ENCODE data around the gene CPM. TPM values are rescaled to one million over a fixed set of nuclear protein-coding genes. Genes with fewer than 3 reads are reported as not detected.

Gene CPM
- total RNA-seq, 1 donor from 2014 or later = 224 TPM

DNA sequence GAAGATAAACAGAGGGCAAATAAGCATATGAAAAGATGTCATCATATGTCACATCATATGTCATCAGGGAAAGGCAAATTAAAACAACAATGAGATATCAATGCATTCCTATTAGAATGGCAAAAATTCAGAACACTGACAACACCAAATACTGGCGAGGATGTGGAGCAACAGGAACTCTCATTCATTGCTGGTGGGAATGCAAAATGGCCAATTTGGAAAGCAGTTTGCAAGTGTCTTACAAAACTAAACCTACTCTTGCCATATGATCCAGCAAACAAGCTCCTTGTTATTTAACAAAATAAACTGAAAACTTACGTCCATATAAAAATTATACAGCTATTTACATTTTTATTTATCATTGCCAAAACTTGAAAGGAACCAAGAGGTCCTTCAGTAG lies 32.7 kb downstream of the CPM start:
- DNase-seq (no peak), ATAC-seq (no peak)
- Histone ChIP-seq H3K9me3 (no peaks in the 10 kb centered on the region), H3K4me3 (no peak overlapping the region), H3K36me3 (peaks cover 10% of the 10 kb centered on the region), H3K27me3 (ENCODE audit: low read depth) (no peaks in the 10 kb centered on the region), H3K27ac (no peak overlapping the region), H3K4me1 (peaks cover 41% of the 10 kb centered on the region)
- TF ChIP-seq, protein P1, sequence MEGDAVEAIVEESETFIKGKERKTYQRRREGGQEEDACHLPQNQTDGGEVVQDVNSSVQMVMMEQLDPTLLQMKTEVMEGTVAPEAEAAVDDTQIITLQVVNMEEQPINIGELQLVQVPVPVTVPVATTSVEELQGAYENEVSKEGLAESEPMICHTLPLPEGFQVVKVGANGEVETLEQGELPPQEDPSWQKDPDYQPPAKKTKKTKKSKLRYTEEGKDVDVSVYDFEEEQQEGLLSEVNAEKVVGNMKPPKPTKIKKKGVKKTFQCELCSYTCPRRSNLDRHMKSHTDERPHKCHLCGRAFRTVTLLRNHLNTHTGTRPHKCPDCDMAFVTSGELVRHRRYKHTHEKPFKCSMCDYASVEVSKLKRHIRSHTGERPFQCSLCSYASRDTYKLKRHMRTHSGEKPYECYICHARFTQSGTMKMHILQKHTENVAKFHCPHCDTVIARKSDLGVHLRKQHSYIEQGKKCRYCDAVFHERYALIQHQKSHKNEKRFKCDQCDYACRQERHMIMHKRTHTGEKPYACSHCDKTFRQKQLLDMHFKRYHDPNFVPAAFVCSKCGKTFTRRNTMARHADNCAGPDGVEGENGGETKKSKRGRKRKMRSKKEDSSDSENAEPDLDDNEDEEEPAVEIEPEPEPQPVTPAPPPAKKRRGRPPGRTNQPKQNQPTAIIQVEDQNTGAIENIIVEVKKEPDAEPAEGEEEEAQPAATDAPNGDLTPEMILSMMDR (IDR thresholded peaks at IDR 0.05) = no peak
- intact Hi-C loops (cut with DNase I) = no loop called here

DNA sequence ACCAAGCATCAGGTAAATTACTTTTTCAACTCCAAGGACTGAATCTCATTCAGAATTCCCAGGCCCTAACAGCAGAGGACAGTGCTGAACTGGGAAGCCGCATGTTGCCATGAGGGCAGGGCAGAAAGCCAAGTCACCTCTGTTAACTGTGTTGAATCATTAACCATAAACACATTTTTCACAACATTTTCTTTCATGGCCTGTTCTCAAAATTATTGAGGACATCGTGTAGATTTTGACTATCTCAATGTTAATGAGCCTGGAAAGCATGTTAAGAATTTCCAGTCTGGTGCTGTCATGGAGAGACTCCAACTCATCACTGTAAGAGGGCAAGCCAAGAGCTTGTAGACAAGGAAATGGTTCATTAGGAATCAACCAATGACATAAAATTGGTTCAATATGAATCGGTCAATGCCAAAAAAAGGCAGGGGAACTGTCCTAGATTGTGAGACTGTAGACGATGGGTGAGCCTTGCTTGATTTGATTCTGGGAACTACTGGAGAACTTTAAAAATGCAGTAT lies 33.7 kb downstream of the CPM start:
- Histone ChIP-seq H3K36me3 (peaks cover 14% of the 10 kb centered on the region), H3K27ac (no peak overlapping the region), H3K9me3 (no peaks in the 10 kb centered on the region), H3K4me3 (no peak overlapping the region), H3K4me1 (peaks cover 31% of the 10 kb centered on the region), H3K27me3 (ENCODE audit: low read depth) (no peaks in the 10 kb centered on the region)
- intact Hi-C loops (cut with DNase I) = no loop called here
- TF ChIP-seq, protein P1 (IDR thresholded peaks at IDR 0.05) = peak; percentile 34
- DNase-seq (peak; percentile 49), ATAC-seq (peak; percentile 63 to 75)

DNA sequence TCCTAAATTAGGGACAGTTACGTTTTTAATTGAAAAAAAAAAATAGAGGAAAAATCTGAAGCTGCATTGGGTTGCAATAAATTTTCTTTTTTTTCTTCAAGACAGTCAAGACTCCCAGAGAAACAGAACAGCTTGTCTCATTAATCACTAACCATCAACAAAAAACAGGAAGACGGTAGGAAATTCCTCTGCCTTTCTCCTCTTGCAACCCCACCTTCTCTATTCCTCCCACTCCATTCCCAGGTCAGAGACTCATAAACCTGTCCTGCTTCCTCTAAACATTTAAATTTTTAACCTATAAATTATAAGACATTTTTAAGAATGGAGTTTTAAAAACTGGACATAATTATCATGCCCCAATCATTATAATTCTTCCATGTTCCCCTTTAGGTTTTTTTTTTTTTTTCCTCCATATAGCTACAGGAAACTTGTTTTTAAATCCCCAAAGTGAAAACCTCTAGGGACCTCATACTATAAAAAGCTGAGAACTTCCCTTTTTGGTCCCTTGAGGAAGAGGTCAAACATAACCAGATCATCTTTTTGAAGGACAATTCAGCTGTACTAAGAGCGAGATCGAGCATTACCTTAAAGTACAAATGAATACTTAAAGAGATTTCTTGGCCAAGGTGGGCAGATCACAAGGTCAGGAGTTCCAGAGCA lies 36.0 kb downstream of the CPM start:
- intact Hi-C loops (cut with DNase I) = no loop called here
- ATAC-seq = no peak
- H3K4me3 ChIP-seq = no peak overlapping the region

DNA sequence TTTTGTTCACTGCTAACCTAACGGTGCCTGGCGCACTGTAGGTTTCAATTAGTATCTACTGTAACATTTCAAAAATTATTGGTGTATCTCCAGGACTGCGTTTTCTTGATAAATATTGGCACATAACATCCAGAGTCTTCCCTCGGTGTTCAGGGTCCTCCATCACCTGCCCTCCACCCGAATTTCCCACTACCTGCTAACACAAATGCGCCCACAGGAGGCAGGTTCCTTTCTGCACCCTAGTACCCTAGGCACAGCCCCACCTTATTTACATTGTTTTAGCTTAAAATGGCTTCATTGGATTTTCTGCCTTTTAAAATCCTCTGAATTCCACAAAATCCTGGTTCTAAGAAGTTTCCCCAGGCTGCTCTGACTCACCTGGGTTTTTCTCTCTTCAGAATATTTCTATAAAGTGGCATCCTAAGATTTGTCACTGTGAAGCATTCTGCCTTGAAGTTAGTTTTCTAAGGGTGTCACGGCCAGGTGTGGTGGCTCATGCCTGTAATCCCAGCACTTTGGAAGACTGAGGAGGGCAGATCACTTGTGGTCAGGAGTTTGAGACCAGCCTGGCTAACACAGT lies 38.6 kb downstream of the CPM start:
- intact Hi-C loops (cut with DNase I) = no loop called here
- no peak for ATAC-seq
- peaks cover 26% of the 10 kb centered on the region for H3K4me1 ChIP-seq
- H3K27me3 ChIP-seq (ENCODE audit: low read depth) = no peaks in the 10 kb centered on the region
- H3K4me3 ChIP-seq = no peak overlapping the region
- TF ChIP-seq, protein P1 (IDR thresholded peaks at IDR 0.05) = no peak
- no peak for DNase-seq
- peaks cover 14% of the 10 kb centered on the region for H3K36me3 ChIP-seq
- H3K27ac ChIP-seq = no peak overlapping the region
- no peaks in the 10 kb centered on the region for H3K9me3 ChIP-seq

More for the DNA sequence above, 36.0 kb downstream of the CPM start:
- Histone ChIP-seq H3K36me3 (peaks cover 14% of the 10 kb centered on the region), H3K4me1 (peaks cover 30% of the 10 kb centered on the region), H3K27ac (no peak overlapping the region), H3K9me3 (no peaks in the 10 kb centered on the region), H3K27me3 (ENCODE audit: low read depth) (no peaks in the 10 kb centered on the region)
- TF ChIP-seq, protein P1 (IDR thresholded peaks at IDR 0.05) = no peak
- DNase-seq = no peak

DNA sequence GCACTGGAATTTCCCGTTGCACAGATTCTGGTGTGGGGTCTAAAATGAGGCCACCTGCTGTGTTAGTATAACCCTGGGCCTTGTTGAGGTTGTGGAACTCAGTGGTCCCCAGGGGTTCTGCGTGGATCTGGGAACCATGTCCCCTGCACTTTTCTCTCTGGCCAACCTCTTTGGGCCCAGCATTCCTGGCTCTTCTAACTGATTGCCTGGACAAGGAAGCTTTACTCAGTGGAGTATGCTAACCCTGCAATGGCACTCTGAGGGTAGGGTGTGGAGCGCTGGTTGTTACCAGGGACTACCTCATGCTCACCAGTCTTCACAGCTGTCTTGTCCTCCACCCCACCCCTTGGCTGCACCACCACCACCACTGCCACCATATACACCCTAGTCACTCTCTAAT lies 39.2 kb downstream of the CPM start:
- no peak for ATAC-seq
- intact Hi-C loops (cut with DNase I) = no loop called here
- no peak overlapping the region for H3K4me3 ChIP-seq

More for the DNA sequence above, 39.2 kb downstream of the CPM start:
- H3K36me3 ChIP-seq = peaks cover 14% of the 10 kb centered on the region
- peaks cover 25% of the 10 kb centered on the region for H3K4me1 ChIP-seq
- TF ChIP-seq, protein P1 (IDR thresholded peaks at IDR 0.05) = no peak
- H3K9me3 ChIP-seq = no peaks in the 10 kb centered on the region
- no peaks in the 10 kb centered on the region for H3K27me3 ChIP-seq (ENCODE audit: low read depth)
- no peak for DNase-seq
- no peak overlapping the region for H3K27ac ChIP-seq
